GM13977 (cell line): ENCODE measurements around the gene FAM174B.

Source experiments
- DNase-seq: peaks from one replicate; pipeline ENCODE4 v3.0.0; 2012; ENCODE audit warnings: low spot score
- in situ Hi-C: fragments of 300-500 bp; cut with MboI; formaldehyde crosslinking; loops from one replicate; pipeline ENCODE4 v1.12.0; 2022; ENCODE audit warnings: low sequenced_read_pairs, low pct_unique_long_range_greater_than_20kb, mixed read lengths, inconsistent platforms; ENCODE audit not compliant: unreplicated experiment
- TF ChIP-seq, protein P1 (sequence below): IDR thresholded peaks from 2 replicates; pipeline ENCODE4 v1.5.1; 2012; ENCODE audit warnings: mild to moderate bottlenecking, control low read depth; ENCODE audit not compliant: insufficient read depth; ENCODE audit errors: extremely low read depth, missing control alignments

Gene FAM174B

DNA sequence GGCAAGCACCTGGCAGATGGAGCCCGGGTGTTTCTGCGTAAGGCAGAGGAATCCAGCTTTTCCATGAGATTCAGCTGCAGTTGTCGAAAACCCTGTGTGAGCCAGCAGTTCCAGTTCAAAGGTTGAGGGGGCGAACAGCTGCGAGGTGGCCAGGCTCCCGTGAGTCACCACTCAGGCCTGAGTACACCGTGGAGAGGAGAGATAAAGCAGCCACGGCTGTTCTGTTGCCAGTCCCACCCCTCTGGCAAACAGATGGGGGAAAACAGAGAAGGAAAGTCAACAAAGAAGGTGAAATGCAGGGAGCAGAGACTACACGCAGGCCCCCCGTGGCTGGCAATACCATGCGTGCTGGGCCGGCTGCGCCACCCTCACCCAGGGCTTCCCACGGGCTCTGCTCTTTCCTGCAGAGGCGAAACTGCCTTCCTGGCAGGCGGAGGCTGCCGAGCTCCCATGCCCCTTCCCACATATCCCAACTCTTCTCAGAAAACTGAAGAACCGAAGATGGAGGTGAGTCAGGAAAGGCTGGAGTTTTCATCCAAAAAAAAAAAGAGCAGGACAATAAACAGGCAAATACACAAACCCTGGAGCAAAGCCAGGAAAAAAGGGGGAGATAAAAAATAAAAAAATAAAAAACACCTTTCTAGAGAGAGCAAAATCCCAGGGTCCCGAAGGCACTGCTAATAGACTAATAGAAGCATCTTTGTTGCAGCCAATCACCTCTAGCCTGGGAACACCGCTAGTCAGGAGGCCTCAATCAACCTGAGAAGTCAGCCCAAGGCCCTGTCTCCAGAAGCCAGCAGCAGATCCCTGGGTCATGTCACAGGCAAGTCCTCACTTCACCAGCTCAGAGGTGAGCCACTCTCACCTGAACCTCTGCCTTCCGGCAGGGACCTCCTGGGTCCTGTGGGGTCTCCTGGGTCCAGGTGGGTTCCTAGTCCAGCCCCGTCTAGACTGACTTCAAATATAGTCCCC is 37.7 kb downstream of the FAM174B start:
- TF ChIP-seq, protein P1, sequence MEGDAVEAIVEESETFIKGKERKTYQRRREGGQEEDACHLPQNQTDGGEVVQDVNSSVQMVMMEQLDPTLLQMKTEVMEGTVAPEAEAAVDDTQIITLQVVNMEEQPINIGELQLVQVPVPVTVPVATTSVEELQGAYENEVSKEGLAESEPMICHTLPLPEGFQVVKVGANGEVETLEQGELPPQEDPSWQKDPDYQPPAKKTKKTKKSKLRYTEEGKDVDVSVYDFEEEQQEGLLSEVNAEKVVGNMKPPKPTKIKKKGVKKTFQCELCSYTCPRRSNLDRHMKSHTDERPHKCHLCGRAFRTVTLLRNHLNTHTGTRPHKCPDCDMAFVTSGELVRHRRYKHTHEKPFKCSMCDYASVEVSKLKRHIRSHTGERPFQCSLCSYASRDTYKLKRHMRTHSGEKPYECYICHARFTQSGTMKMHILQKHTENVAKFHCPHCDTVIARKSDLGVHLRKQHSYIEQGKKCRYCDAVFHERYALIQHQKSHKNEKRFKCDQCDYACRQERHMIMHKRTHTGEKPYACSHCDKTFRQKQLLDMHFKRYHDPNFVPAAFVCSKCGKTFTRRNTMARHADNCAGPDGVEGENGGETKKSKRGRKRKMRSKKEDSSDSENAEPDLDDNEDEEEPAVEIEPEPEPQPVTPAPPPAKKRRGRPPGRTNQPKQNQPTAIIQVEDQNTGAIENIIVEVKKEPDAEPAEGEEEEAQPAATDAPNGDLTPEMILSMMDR: no peak
- no peak for DNase-seq
- in situ Hi-C loops: no loop called here

DNA sequence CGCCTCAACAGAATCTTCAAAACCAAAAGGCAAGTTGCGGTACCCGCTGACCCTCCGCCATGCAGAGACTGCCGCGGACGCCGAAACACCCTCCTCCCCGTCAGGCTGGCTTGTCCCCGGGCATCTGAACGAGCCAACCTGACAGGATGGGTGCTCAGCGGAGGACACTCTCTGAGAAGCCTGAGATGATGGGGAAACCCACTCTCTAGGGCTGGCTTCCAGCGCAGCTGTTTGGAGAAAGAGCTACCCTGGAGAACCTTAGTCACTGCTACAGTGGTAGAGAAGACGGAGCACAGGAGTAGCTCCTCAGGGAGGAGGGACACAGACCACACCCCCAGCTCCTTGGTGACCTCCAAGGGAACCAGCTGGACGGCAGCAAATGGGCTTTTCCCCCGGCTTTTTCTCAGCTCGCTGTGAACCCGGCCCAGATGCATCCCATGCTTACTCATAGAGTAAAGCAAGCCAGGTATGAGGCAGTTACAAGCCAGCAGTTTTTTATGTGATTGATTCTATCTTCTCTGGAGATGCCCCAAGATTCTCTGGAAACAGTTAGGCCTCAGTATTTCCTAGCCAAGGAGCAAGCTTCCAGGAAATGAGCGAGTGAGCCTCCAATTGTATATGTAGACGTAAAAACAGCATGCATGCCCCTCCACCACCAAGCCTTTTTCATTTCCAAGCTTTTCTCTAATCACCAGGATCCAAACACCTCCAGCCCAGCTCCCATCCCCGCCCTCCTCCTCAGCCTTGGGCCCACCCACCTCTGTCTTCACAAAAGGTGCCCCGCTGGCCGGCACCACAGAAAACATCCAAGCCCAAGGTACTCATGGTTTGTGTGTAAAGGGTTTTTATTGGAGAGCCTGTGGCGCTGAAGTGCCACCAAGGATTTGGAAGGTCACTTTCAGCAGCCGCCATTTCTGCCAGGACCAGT is 38.7 kb downstream of the FAM174B start:
- TF ChIP-seq, protein P1: no peak

GRCh38 chr15:92614791-92615785 is 40.5 kb downstream of the FAM174B start:
- TF ChIP-seq, protein P1: no peak
- DNase-seq: no peak
- in situ Hi-C loops: no loop called here

More for the DNA sequence above, 38.7 kb downstream of the FAM174B start:
- in situ Hi-C loops: no loop called here
- no peak for DNase-seq

DNA sequence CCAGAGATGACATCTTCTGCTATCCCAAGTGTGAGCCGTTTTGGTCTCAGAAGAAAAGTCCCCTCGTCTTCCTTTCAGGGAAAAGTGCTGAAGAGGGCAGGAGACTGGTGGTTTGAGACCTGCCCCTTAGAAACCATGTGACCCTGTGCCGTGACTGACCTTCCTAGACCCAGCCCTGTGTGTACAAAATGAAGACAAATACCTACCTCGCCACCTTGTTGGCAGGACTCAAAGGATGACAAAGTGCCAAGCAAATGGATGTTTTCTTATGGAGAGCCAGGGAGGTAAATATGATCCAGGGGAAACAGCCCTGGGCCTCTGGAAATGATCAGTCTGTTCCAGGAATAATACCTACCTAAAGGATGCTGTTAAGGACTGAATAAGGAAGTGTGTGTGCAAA is 41.3 kb downstream of the FAM174B start:
- TF ChIP-seq, protein P1: no peak
- no peak for DNase-seq
- in situ Hi-C loops: no loop called here

DNA sequence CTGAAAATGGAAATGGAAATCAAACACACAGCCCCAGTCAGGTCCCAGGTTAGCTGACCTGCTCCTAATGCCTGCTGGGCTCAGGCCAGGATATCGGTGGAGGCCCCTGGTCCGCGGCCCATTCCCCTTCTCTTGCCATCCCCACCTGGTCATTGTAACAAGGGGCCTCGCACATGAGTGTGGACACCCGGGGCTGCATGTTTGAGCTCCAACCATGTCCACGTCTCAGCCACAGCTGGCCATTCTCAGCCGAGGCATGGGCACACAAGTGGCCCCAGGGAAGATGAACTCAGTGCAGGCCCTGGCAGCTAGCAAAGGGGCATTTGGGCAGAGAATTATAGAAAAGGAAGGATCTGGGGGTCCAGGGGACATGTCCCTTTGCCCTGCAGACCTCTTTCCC is 41.7 kb downstream of the FAM174B start:
- in situ Hi-C loops: no loop called here
- TF ChIP-seq, protein P1: no peak

More for the DNA sequence above, 41.7 kb downstream of the FAM174B start:
- DNase-seq: no peak
